Mesenteric fat pad (tissue), 1 donor: Measurements from ENCODE around the gene LRP1B. TPM values are rescaled to one million over a fixed set of nuclear protein-coding genes. Genes with fewer than 3 reads are reported as not detected.
"Not testable (repeated sequence)": the region's sequence is repeated elsewhere in the genome, so short reads cannot be mapped to it uniquely, and the experiment has no call there.

Experiments
- DNase-seq: peaks from one replicate; pipeline ENCODE4 v3.0.0-alpha.2; 2020; ENCODE audit warnings: low spot score
- total RNA-seq: library from RNA; stranded (reverse); fragmentation: NEBNext Ultra II Directional; extraction: Animal tissue kit (Norgen Biotek cat#: 25700); gene quantifications from one replicate; pipeline ENCODE4 v1.2.1, GENCODE V29; 2021
- donor health status: DM: yes; HTN: yes; CAD: no.

The LRP1B gene
- total RNA-seq, 1 donor from 2014 or later, result 0.22 TPM

DNA sequence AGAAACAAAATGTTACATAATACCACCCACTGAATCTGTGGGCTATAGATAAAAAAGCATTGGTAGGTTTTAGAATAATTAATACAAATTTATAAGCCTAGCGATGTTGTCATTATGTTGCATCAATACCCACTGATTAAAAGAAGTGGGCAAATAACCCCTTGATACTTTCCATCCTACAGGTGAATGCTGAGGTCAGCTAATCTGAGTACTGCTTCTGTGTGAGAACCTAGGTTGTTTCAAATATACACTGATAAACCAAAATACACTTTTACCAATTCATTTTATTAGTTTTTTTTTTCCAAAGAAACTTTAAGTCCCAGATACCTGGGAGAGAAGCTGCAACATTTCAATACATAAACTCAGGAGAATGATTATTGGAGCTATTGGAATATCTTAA lies 948.6 kb downstream of the LRP1B start:
- no peak for DNase-seq

DNA sequence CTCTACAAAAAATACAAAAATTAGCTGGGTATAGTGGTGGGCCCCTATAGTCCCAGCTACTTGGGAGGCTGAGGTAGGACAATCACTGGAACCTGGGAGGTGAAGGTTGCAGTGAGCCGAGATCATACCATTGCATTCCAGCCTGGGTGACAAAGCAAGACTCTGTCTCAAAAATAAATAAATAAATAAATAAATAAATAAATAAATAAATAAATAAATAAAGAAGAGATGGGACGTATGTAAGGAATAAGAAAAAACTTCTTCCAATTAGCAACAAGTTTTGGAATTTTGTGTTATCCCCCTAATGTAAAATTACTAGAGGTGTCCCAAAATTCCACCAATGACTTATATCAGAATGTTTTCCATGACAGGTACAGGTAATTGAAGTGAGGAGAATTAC lies 961.7 kb downstream of the LRP1B start:
- not testable (repeated sequence) for DNase-seq

DNA sequence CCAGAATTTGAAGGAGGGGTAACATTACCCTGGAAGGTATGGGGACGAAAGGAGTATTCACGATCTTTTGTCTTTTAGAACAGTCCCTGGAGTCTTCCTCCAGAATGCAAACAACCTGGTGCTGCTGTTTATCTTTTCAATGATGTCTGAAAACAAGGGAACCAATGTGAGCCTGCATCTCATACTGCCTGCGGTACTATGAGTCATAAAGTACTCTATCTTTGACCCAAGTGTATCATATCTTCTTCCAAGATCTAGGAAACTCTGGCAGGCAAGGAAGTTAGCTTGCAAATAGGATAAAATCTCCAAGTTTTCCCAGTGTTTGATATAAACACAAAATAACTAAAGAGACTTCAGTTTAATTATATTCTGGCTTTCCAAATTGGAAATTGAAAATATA lies 968.5 kb downstream of the LRP1B start:
- DNase-seq, result no peak

DNA sequence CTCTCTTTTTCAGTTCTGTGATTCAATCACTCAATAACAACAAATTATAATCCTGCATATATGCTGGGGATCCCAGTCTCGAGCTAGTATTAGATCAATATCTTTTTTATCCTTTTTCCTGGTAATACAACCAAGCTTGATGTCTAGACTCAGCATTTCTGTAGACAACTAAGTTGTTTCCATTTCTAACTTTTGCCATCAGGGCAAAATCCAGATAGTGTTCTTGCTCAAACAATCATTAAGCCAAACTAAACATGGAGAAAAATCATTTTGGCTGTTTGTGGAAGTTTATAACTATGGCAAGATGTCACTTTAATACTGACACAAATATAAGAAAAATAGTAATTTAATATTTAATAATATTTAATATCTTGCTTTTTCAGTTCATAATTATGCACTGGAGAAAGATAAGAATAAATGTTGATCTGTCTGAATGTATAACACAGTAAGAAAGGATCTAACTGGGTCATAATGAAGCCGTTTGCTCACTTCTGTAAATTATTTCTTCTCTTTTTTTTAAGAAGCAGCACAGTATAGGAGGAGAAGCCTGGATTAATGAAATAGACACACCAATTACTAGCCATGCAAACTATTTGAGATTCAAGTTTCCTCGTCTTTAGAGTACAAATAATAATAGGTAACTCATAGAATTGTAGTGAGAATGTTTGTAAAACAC lies 979.1 kb downstream of the LRP1B start:
- DNase-seq, result no peak

DNA sequence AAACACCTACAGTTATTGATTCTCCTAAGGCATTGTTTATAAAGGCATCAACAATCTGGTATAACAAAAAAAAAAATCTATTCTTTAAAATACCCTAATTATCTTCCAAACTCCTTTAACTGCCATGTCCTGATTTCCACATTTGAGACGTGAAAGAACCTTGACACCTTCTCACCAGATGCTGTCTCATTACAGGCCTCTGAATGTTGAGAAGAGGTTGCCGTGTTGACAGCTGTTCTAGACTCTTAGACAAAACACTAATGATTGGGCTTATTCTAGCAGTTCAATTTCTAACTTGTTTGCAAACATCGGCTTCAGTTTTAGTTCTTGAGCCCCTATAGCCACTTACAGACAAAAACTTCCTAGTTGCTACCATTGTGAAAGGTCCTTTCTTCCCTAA lies 988.8 kb downstream of the LRP1B start:
- DNase-seq, result no peak

DNA sequence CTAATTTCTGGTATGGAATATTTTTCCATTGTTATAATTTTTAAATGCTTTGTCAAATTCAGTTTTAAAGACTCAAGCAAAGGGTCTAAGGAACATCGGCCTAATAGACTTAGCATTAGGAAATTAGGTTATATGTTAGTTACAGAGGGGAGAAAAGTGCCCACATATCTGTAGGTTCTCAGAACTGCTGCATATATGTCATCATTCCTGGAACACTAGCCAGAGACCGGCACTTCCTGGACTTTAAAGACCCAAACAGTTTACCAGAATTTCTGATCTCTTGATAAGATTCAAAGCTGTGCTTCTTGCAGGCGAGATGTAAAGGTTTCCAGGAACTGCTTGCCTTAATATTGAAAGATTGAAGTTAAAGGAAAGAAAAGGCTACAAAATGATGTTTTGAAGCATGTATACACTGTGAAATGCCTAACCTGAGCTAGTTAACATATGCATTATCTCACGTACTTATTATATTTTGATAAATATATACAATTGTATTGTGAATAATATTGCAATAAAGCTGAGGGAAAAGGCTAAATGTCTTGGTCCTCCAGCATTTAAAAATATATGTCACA lies 993.6 kb downstream of the LRP1B start:
- no peak for DNase-seq

DNA sequence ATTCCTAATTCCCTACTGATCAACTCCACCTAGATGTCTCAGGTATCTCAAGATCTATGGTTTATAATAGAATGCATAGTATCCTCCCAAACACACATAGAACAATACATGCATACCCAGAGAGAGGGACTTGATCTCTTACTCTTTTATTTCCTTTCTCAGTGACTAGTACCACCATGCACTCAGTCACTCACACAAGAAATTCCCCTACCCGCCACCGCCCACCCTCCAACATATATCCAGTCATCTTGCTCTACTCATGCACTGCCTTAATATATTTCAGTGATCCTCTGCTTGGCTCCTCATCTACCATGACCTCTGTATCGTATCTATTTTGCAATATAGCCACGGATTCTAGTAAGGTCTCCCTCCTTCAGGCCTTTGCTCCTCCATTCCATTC lies 996.9 kb downstream of the LRP1B start:
- no peak for DNase-seq

- DNase-seq, result no peak
Measured at GRCh38 chr2:141125432-141125831, 1005.4 kb downstream of the LRP1B start.

- DNase-seq, result no peak
Measured at GRCh38 chr2:141118836-141119235, 1012.0 kb downstream of the LRP1B start.

DNA sequence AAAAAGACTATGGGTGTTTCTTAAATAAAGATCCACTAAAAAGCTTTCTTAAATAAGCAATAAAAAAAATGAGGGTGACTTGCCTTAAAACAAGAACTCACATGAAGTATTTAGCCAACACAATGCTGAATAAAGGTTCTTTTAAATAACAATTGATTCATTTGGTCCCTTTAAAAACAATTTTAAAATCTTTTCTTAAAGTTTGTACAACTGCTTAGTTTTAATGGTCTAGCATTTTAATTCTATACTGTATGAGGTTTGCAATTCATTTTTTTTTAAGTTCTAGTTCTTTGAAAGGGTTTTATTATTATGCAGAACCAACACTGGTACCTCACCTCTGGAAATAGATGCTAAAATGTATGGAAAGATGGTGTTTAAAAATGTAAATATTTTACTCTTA lies 1017.5 kb downstream of the LRP1B start:
- no peak for DNase-seq

DNA sequence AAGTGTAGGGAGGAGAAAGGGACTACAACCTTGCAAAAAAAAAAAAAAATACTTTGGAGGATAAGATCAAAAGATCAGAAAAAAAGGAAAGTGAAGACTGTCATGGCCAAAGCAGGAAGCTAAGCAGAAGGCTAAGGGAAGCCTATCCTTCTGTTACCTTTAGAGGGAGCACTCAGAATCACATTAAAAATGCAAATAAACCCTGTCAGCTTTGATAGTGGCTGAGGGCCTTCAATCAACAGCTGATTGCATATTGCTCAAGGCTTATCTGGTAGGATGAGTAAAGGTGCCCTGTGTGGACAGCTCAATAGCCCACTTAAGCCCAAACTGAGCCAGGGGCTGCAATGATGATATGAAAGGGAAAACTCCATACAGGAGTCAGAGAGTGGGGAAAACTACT lies 1021.2 kb downstream of the LRP1B start:
- DNase-seq, result no peak

DNA sequence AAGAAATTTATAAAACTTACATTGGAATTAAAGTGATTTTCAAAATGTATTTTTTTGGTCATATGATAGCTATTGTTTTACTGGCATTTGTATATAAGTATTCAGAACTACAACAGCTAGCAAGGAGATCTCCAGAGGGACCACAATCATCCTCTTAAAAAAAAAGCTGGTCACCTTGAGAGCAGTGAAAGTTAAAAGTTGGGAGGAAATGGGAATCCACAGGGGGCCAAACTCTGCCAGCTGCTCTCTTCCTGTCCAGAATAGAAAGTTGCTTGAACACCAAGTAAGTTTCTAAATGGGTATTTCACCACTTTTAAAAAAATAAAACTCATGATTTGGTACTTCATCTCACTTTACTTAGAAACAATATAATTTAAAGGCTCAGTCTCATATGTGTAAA lies 1025.1 kb downstream of the LRP1B start:
- DNase-seq, result no peak

GRCh38 chr2:141103216-141103615 lies 1027.6 kb downstream of the LRP1B start:
- no peak for DNase-seq

GRCh38 chr2:141079231-141079630 lies 1051.6 kb downstream of the LRP1B start:
- no peak for DNase-seq

DNA sequence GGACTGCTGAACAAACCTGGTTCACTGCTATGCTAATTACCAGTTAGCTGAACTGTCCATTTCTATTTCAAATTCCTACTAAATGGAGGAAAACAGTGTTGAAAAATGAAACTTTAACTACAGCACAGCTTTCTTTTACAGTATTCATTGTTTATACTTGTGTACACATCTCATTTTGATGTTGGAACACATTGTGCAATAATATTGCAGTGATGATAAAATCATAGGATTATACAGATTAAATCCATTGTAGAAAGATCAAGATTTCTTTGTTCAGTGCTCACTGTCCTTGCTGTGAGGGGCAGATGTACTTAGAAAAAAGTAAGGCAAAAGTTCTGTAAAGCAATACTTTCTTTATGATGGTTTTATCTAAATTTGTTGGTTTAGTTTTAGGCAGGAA lies 1055.1 kb downstream of the LRP1B start:
- no peak for DNase-seq

GRCh38 chr2:141068053-141068682 lies 1062.6 kb downstream of the LRP1B start:
- DNase-seq, result no peak

DNA sequence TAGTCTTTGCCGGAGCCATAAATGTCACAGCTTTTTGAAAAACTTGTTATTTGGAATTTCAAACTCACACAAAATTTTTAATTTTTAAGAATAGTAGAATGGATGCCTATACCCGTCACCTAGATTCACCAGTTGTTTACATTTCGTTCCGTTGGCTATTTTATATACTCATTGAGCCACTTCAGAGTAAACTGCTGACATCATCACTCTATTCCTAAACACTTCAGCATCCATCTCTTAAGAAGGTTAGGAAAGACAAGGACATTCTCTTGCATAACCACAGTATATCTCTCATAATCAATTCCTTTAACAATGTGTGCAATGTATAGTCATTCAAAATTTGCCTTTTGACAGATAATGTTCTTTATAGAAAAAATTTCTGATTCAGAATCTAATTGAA lies 1065.8 kb downstream of the LRP1B start:
- DNase-seq, result no peak

DNA sequence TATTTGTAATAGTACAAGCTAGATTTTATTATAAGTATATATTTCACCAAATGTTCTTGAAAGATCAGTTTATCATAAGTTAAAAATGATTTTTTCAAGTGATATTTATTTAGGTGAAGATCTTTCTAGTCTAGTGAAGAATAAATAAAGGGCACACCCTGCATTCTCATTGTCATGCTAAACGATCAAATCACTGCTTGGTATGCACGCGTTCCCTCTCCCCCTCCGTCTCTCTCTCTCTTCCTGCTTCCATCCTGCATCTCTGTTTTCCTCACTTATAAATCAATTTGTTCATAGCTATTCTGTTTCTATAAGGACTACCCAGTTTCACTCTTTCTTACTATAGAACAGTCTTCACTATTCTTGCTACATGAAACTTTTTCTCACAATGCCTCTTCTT lies 1067.4 kb downstream of the LRP1B start:
- no peak for DNase-seq

DNA sequence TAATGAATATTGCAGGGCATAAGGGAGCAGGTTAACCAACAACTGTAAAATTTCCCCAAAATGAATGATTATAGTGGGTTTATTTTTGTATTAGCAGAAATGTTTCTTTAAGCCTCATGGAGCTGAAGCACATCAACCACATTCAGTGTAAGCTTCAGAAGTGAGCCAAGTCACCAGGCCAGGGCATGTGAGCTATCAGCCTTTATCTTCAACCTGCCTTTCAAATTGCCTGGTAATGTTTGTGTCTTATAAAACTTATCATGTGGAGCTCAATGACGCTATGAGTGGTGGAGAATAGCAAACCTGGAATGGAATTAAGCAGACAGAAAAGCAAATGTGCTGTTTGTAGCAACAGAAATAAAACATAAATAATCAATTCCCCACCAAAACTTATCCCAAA lies 1068.4 kb downstream of the LRP1B start:
- DNase-seq, result no peak

DNA sequence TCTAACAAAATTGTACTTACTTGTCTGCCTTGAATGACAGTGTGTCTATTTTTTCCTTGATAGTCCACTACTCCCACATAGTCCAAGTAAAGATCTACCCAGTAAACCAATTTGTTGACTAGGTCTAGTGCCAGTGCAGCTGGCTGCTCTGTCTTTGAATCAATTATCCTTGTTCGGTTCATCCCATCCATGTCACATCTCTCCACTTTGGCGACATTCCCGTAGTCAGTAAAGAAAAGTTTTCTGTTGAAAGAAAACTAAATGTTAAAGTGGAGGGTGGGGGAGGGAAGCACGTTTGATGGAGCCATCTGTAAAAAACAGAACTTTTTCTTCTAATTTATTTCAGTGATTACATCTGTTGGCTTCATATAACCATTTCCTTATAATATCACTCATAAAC lies 1068.8 kb downstream of the LRP1B start:
- DNase-seq, result no peak

GRCh38 chr2:141058556-141058955 lies 1072.3 kb downstream of the LRP1B start:
- no peak for DNase-seq

- DNase-seq, result no peak
Measured at GRCh38 chr2:141055531-141055930, 1075.3 kb downstream of the LRP1B start.

- no peak for DNase-seq
Measured at GRCh38 chr2:141048951-141049350, 1081.9 kb downstream of the LRP1B start.
